Nucleus accumbens (tissue), 56 donors: Measurements from ENCODE around the gene ATXN7.
A peak's percentile ranks its signal among the peaks of the same experiment; 100 is the strongest.

ENCODE experiments used
- DNase-seq, 56 donors: peaks; one replicate each; lab custom pipeline; 2025; lab: John Stamatoyannopoulos, UW

The ATXN7 gene

DNA sequence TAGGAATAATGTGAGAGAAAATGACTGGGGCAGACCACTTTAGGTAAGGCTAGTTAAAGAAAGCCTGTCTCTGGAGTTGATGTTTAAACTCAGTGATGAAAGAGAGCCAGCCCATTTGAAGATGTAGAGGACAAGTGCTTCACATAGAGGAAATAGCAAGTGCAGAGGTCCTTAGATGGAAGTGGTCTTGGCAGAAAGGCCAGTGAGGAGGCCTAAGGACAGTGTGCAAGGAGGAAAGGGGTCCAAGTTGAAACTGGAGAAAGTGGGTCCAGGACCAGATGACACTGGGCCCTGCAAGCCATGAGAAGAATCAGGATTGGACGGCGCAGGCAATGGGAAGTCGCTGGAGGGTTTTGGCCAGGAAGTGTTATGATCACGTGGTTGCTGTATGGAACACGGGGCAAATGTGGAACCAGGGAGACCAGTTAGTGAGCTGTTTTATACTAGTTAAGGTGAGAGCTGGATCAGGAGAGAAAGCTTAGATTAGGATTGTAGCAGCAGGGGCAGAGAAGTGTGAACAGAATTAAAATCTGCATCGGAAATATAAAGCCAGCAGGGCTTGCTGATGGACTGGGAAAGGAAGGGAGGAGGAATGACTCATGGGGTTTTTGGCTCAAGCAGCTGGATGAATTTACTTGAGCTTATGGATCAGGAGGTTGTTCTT lies 96.5 kb downstream of the ATXN7 start:
- DNase-seq = peak in 5 of 56 donors; percentile 15 to 24 (median 20)

DNA sequence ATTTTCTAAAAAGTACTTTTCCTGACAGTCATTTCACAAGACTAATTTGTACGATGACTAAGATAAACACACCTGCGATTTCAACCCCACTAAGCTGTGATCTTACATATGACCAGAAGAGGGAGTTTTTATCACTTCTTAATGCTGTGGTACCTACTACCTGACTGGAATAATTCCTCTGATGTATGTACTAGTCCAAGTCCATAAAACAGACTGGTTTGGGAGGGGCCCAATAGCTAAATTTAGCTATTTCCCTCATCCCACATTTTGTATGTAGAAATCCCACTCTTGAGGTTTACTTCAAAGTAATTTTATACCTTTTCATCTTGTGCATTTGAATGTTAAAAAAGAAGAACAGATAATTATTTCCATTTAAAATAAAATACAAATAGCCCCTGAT lies 98.2 kb downstream of the ATXN7 start:
- DNase-seq = no peak

DNA sequence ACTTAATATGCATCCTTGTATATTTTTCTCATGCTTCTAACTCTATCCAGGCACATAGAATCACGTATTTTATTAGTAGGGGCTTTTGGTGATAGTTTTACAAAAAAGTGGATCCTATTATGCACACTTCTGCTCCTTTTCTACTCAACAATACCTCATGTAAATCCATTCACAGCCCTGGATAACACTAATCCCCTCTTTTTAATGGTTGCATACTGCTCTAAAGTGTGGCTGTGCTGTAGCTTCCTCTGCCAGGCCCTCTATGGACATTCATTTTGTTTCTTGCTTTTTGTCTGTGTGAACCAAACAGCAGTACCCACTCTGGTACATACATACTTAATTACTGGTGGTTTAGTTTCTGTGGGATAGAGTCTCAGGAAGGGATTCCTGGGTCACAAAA lies 99.8 kb downstream of the ATXN7 start:
- DNase-seq = no peak

DNA sequence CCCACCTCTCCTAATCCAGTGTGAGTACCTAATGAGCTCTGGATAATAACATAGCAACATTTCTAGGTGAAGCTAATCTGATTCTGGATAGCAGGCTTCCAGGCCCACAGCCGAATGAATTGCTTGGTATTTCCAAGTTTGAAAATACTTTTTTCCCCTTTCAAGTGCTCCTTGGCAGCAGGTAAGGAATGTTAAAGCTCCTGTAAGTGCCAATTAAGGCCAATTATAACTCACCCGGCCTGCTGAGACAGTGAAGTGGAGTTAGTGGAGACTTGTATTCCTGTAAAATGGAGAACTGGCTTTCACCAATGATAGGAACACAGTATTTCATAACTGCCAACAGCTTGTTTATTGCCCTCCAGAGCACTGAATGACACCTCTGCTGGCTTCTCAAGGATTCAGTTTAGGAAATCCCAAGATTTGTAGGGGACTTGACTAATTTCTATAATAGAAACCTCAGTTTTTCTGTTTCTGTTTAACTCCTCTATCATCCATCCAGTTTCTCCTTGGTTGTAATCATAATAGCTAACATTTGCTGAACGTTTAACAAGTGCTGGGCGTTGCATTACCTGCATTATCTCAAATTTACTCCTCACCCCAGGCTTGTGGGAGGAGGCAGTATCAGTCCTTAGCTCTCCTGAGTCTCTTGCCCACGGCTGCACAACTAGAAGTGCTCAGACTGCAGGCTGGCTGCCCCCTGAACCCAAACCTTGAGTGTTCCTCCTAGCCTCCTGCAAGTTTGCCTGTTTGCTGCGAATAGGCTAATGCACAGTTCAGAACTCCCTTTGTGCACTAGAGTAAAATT lies 101.2 kb downstream of the ATXN7 start:
- DNase-seq = no peak

DNA sequence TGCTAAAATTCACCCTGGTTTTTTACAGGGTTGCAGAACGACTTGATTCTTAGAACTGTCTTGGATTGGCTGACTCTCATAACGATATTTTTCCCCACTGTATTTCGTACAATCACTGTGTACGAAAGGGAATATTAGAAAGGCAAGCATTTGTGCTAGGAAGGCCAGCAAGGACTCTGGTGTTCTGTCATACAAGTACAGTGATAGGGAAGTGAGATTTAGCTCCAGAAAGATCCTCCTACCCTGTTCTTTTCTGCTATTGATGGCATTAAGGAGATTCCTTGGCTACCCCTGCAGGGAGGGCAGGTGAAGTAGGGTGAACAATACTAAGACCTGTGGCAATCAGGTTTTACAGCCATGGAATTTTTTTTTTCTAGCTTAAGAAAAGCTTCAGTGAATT lies 102.3 kb downstream of the ATXN7 start:
- DNase-seq = no peak

DNA sequence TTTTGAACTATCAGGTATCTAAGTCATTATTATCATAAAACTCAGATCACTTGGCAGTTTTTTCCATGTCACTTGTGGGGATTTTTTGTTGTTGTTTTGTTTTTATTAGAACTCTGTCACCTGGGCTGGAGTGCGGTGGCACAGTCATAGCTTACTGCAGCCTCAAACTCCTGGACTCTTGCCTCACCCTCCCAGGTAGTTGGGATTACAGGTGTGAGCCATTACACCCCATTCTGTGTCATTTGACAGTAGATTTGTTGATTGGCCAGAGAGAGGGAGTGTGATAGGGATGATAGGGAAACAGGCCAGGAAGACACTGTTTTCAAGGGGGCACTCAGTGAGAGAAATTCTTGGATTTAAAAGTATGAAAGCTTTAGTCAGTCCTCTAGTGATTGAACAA lies 103.2 kb downstream of the ATXN7 start:
- DNase-seq = no peak

DNA sequence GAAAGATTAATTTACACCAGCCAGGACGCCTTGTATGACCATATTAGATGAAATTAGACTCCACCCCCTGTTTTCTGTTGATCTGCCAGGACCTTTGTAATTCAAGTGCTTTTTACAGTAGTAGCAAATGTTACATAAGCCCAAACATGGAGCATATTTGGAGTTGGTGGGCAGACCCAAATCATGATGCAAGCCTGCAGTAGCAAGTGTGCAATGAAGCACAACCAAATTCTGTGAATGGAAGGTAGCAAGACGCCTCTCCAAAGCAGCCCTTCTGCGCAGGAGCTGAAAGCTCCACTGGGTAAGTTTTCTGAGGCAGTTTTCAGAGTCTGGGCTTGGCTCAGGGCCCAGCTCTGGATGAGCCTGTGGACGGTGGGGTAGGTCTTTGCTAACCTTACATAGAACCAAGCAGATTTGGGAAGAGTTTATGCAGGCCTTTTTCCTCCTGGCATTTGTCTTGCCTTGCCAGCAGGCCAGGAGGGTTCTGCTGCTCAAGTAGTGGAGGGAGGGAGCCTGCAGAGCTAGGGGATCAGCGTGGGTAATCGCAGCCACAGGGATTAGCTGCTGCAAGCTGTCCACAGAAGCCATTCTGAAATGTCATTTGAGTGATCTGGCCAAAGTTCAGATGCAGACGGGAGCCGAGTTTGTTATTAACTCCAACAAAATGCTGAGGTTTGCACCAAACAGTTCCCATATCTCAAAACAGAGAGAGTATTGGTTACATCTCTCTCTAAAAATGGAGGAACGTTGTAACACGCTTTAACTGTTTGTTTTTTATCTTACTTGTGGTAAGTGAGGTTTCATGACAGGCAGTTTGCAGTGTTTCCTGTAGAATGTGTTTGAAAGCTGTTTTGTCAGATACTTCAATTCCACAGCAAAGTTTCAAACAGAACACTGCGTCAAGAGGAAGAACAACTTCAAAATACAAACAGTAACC lies 104.3 kb downstream of the ATXN7 start:
- peak in 5 of 56 donors; percentile 8 to 40 (median 26) for DNase-seq

DNA sequence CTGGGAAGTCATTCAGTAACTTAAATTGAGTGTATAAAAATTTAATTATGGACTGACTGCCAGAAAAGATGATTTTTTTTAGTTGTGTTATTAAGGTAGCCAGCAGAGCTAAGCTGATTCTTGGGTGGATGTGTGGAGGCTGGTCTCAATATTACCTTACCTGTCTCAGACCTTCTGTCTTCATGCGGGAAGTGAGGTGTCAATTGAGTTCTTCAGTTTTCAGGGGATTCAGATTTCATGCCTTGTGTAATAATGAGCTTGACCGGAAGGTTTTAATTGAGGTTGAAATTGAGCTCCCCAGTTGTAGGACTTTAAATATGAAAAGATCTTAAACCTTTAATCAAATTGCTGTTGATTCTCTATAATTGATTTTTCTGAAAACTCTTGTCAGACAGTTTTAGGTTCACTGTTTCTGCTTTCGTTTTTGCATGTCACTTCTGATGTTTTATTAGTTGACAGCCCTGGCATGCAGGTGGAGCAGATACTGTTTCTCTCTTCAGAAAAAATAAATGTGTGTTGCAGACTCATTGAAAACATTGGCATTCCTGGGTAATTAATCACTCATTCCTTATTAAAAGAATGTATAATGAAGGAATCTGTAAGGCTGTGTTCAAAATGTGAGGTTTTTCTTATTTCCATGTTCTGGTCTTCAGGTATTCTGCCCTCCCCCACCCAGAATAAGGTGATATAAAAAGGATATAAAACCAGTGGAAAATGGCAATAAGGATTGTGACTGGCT lies 105.1 kb downstream of the ATXN7 start:
- DNase-seq = no peak

DNA sequence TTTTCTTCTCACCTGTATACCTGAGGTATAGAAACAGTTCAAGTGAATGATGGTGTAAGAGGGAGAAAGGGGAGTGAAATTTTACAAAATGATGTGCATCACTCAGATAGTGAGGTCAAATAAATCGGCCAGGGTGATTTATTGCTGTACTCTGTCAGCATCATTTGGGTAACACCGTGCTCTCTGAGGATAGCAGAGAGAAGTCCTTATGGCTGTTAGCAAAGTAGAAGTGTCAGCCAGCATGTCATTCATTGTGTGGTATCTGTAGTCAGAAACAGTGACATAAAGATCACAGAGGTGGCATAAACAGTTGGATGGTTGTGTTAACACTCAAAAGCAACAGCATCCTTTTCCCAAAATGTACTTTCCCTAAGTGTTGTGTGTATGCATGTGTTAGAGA lies 106.2 kb downstream of the ATXN7 start:
- no peak for DNase-seq

DNA sequence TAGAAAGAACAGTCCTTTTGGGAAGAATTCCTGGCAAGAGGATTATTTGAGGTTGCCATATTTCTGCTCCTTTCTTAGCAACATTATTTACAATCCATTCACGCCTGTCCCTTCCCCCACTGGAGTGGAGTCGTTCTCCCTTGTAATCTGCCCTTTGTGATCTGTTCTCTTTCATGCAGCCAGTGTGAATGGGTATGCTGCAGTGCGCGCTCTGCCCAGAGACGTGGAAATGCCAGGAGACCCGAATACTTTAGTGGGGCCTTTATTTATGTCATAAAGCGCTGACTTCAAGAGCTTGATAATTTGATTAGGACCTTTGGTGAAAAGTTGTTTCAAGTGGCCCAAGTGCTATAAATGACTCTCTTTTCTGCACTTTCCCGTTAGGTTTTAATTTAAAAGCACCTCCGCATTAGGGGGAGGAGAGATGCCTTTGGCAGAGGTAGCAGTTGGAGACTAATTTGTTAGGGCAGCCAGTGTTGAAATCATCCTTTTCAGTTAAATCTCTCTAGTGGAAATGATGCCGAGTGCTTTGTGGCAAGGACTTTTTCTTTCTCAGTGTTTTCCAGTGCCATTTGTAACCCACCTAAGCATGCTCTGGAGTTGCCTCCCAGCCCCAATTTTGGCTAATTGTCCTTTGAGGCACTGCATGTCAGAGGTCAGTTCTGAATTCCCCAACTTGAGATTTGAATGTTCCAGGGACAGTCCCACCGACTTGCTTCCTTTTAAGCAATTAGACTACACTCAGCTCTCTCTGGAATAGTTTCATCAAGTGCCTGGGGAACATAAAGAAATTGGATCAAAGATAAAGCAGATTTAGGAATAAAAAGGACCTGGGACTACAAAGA lies 107.2 kb downstream of the ATXN7 start:
- peak in 17 of 56 donors; percentile 11 to 57 (median 22) for DNase-seq

DNA sequence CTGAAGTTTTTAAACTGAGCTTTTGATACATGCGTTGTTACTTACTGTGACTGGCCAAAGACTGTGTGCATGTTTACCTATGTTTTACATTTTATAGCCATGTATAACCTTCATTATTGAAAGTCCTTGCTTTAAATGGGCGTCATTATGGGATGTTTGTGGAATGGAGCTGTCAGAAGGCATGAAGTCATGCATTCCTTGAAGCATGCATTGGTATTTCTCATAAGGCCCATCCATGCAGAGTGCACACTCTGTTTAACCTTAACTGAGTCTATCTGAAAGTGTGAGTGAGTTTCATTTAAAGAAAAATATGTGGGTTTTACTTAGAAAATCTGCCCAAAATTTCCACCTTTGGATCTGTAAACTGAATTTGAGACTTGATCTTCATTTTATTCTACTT lies 108.5 kb downstream of the ATXN7 start:
- DNase-seq = no peak

DNA sequence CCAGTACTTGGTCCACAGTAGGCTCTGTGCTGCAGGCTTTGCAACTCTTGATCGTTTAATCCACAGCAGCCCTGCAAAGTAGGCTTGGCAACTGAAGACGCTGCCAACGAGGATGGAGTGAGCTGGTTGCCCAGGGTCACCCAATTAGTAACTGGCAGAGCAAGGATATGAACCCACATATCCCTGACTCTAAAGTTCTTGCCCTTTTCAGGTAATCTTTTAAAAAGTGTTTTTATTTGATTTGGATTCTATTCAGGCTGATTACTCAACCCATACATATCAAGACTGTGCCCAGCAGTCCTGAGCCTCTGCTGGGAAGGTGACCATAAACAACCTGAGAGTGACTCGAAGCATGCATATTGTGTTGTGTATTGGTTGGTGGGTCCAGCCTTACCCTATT lies 109.3 kb downstream of the ATXN7 start:
- no peak for DNase-seq

DNA sequence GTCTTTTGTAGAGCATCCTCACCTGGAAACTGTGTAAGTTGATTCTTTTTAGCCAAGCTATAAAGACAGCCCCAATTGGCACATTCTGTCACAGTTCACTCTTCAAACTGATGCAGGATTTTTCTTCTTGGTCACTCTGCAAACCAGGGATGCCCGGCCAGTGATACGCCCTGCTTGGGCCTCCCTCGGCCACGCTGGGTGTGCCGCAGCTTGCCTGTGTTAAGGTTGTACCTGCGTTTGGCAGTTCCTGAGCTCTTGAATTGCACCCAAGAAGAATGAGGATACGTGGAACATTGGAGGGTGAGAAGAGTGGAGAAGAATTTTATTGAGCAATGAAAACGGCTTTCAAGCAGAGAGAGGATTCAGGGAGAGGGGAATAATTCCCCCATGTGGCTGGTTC lies 109.7 kb downstream of the ATXN7 start:
- no peak for DNase-seq

DNA sequence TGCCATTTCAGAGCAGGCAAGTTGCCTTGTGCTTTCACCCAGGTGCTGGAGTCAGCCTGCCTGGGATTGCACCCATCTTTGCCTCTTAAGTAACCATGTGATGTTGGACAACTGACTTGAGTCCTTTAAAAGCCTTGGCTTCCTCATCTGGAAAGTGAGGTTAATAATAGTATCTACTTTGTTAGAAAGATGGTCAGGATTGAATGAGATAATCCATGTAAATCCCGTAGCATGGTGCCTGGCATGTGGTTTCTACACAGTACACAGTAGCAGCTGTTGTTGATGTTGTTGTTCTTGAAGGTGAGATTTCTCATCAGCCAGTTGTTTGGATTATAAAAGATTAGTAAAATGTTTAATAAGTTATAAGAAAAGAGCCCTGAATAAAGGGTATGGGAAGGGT lies 110.8 kb downstream of the ATXN7 start:
- no peak for DNase-seq

DNA sequence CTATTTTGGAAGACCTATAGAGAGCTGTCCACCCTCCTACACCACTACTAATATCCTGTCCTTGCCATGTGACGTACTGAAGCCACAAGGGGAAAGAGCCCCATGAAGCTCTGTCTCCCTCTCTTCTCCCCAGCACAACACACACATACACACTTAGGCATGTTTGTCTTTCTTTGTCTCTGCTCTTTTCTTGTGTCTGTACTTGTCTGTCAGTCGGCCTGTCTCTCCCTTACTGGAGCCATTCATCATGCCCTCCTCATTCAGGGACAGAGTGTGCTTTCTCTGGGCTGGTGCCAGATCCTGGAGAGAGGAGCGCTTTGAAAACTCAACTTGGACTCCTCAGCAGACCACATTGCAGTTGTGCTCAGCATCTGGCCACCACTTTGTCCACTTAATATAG lies 112.1 kb downstream of the ATXN7 start:
- peak in 37 of 56 donors; percentile 6 to 68 (median 31) for DNase-seq

DNA sequence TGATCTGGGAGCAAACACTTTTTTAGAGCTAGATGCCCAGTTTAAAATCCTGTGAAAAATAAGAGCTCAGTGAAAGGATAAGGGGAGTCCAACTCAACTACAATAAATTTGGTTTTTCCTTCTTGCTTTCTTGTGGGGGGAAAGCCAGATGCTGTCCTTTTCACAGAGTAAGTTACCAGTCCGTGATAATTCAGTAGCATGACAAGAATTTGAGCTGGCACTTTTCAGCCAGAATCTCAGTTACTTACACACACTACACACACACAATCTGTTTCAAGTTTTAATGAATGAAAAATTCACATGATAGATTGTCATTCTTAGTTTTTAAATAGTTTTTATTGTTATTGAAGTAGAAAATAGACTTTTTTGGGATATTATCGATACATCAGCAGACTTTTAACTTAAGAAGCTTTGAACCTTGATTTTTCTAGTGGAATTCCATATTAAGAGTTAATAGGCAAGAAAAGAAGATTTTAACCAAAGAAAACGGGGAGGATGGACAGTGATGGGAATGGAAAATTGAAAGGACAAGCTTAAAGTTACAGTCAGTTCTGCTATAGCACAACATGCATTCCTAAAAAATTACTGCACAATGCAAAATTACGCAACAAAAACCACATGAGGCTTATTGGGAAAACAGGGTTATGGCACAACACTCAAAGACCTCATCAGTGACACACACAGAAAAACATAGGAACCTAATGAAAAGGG lies 112.6 kb downstream of the ATXN7 start:
- no peak for DNase-seq

DNA sequence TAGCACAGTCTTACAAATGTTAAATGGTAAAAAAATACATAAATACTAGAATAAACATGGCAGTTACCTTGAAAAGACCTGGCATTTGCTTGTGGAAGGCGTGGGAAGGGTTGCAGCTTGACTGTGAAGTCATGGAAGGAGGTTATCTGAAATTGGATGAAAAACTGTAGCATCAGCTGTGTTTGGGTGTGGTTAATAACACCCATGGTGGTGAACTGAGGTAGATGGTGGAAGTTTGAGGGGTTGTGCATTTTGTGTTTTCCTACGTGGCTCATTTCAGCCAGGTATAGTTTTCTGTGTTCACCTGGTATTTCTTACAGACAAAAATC lies 113.2 kb downstream of the ATXN7 start:
- no peak for DNase-seq

DNA sequence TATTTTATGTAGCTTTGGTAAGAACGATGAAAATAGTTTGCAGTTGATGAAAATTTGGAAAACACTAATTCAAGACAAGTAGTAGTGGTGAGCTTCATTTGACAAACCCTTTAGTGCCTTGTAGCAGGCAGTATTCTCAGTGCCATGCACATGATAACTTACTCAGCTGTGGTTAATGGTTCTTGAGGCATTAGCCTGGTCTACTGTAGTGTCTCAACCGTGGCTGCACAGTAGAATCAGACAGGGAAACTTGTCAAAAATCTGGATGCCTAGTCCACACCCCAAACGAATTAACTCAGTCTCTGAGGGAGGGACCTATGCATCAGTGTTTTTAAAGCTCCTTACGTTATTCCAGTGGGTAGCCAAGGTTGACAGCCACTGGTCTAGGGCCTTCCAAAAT lies 114.2 kb downstream of the ATXN7 start:
- DNase-seq = no peak
